HG02623 (cell line): ENCODE data around the gene GPR4.
"Not testable (repeated sequence)": the region's sequence is repeated elsewhere in the genome, so short reads cannot be mapped to it uniquely, and the experiment has no call there.

ENCODE experiments used
- ATAC-seq: cut with Tn5 transposase; IDR thresholded peaks from one replicate; pipeline ENCODE4 v1.9.1; 2021; ENCODE audit warnings: moderate library complexity; ENCODE audit not compliant: unreplicated experiment

Gene GPR4

GRCh38 chr19:45623984-45624383, 22.0 kb upstream of the GPR4 start:
- no peak for ATAC-seq

DNA sequence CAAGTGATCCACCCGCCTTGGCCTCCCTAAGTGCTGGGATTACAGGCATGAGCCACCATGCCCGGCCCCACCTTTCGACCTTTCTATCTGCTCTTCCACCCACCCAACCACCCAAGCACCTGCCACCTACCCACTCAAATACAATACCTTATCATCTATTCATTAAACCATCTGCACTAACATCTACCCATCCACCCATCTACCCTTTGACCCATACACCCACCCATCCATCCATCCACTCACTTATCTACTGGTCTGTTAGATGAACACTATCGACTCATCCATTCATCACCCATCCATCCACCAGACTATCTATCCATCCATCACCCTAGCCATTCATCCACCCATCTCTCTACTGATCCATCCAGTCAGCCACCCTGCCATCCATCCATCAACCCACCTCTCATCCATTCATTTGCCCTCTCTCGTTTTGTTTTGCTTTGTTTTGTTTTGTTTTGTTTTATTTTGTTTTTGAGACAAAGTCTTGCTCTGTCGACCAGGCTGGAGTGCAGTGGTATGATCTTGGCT, 20.0 kb upstream of the GPR4 start:
- ATAC-seq: no peak

DNA sequence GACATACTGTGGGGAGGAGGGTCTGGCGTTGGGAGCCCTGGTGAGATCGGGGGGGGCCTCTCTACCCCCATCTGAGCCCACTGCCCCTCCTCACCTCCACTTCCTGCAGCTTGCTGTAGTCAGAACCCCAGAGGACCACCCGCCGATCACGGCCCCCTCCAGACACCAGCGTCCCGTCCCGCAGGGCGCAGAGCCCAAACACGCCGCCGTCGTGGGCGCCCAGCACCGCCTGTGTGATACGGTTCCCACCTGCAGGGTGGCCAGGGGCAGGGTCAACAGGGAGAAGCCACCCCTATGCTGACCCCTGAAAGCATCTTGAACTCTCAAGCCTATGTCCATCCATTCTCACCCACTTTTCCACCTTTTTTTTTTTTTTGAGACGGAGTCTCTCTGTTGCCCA, 19.4 kb upstream of the GPR4 start:
- ATAC-seq: no peak

- ATAC-seq: no peak
These were observed 14.6 kb upstream of the GPR4 start for GRCh38 chr19:45616704-45617017.

DNA sequence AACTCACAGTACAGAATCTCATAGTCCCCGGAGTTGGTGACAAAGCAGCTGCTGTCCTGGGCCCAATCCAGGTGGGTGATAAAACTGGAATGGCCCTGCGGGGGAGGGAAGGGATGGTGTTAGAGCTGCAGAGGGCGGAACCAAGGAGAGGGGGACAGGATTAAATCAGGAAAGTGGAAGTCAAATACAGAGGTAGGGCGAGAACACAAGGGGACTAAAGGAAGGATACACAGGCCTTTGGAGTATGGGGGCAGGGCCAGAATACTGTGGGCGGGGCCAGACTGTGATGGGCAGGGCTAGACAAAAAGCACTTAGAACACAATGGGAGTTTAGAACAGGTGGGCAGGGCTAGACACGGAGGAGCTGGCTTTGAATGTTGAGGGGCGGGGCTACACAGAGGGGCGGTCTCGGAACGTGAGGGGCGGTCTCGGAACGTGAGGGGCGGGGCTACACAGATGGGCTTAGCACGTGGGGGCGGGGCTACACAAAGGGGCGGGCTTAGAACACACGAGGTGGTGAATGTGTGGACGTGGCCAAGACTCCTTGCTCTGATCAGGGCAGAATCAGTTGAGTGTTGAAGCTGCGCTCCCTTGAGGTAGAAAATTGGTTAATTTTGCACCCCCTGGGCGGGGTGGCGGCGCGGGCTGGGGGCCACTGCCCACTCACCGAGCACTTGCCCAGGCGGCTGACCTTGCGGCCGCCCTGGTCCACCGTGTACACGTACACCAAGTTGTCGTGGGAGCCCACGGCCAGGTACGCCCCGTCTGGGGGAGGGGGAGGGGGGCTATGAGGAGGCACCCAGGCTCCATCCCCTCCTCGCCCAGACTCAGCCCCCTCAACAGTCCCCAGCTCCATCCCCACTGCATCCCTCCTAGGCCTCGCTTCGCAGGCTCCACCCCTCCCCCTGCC, 14.0 kb upstream of the GPR4 start:
- no peak for ATAC-seq

- not testable (repeated sequence) for ATAC-seq
These were observed 13.0 kb upstream of the GPR4 start for GRCh38 chr19:45615056-45615455.

GRCh38 chr19:45613926-45614725, 12.1 kb upstream of the GPR4 start:
- ATAC-seq: no peak

GRCh38 chr19:45608948-45609347, 6.9 kb upstream of the GPR4 start:
- no peak for ATAC-seq

GRCh38 chr19:45607071-45608029, 5.3 kb upstream of the GPR4 start:
- ATAC-seq: no peak

DNA sequence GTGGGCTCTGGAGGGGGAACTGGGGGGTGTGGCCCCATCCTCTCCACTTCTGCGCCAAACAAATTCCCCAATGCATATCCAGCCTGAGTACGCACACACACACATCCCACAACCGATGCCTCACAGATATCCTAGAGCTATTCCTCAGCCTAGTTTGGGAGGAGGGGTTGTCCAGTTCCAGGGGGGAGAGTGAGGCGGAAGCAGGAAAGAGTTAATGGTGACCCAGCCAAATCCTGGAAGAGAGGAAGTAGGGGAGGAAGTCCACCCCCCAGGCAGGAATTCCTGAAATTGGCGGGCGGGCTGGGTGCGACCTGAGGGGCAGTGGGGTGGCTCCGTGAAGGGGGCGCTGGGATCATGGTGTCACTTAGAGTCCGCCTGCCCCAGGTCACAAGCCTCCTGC, 897 bp downstream of the GPR4 start:
- ATAC-seq: no peak

DNA sequence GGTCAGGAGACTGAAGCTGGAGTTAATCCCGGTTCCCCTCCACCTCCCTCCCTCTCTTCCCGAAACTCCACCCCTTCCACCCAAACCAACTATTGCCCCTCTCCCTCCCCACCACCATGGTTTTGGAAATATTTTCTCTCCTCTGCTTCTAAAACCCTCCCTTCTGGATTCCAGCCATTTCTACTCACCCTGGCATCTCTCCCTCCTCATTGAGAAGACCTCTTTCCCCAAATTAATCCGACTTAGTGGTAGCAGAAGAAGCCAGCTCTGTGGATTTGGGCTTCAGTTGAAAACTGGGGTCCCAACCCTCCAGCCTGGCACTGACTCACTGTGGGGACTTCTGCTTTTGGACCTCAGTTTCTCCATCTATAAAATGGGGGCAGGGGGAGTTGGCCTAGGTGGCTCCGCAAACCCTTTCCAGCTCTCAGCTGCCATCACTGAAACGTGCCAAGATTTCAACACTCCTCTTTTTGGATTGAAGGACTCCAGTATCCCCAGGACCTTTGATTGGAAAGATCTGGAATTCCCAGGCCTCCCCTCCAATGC, 1.6 kb downstream of the GPR4 start:
- ATAC-seq: no peak

DNA sequence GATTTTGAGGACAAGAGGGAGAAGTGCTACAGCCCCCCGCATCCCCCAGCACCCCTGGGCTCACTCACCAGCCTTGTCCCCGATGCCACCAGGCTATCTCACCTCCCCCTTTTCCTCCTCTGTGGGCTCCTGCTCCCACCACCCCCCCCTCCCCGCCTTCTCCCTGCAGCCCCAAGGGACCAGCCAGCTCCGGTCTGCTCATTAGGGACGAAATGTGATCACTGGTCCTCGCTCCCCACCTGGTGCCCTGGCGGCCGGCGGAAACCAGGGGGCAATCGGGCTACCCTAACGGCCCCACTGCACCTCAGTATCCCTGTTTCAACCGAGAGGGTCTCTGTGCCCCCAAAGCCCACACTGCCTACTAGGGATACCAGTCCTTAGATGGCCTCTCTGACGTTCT, 2.7 kb downstream of the GPR4 start:
- ATAC-seq: no peak

DNA sequence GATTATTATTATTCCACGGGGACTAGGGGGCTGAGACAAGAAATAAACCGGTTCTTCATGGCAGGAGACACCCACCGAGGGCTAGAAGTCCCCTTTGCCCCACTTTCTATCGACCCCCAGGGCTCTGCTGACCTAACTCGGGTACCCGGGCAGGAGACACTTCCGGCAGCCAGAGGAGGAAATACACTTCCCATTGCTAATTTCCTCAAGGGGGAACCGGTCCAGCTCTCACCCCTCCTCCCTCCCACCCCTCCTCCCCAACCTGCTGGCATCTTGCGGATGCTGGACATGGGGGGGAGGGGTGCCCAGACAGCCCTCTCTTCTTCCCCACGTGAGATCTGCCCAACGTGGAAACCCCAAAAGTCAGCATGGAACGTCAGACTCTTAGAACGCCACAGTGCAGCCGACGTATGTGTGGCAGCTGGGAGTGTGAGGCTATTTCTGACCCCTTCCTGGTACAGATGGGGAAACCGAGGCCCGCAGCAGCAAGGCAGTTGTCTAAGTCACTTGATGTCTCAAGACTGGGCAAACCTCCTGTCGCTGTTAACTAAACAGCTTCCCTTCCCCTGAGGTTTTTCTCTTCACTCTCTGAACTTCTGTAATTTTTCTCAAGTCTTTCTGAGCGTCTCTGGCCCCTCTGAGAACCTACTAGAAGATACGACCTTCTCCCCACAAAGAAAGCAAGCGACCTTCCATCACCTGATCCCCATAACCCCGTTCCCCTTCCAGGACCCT, 3.6 kb downstream of the GPR4 start:
- no peak for ATAC-seq

DNA sequence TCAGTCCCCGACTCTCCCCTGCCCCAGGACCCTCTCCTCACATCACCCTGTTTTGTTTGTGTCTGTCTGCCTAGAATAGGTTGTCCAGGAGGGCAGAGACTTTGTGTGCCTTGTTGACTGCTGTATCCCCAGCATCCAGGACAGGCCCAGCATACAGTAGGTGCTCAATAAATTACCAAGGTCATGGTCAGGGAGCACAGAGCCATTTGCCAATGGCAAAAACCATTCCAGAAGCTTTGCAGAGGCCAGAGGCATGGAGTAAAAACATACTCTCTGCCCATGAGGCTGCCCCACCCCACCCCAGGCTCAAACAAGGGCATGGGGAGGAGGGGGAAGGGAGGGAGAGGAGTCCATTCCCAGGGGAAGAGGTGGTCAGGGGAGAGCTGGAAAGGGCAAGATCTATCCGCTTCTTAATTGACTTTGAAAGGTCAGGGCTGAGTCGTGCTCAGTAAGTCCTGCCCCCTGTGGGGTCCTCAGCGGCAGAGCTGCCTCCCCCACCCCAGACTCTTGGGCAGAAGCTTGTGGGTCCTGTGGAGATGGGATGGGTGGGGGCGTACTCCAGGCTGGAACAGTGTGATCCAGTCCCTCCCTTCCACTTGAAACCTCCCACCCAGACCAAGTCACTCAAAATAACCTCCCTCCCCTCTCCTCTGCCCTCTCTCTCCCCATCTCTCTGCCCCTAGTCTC, 4.4 kb downstream of the GPR4 start:
- no peak for ATAC-seq

DNA sequence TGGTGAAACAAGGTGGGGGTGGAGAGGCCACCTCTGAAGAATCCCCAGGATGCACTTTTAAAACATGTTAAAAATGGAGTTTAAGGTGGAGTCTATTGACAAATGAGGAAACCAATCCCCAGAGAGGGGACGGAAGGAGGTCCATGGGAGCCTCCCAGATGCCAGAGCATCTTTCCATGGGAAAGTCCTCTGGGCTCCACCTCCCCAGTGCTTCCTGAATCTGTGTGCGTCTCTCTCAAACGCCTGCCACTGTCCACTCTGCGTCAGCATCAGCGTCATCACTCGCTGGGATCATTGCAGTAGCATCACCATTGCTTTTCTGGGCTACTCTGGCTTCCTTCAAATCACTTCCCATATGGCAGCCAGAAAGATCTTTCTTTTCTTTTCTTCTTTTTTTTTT, 6.2 kb downstream of the GPR4 start:
- ATAC-seq: no peak

GRCh38 chr19:45593520-45593919, 8.5 kb downstream of the GPR4 start:
- ATAC-seq: no peak

GRCh38 chr19:45592366-45592765, 9.6 kb downstream of the GPR4 start:
- ATAC-seq: no peak

DNA sequence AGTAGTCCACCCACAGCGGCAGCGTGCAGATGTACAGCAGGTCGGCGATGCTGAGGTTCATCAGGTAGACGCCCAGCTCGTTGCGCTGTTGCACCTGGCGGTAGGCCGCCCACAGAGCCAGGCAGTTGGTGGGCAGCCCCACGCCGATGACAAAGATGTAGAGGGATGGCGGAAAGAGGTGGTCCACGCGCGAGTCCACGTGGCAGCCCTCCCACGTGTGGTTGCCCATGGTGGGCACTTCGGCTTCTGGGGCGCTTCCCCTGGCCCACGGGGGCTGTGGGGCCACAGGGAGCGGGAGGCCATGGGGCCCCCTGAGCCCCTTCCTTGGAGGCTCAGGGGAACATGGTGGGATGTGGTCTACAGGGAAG, 10.4 kb downstream of the GPR4 start:
- no peak for ATAC-seq

DNA sequence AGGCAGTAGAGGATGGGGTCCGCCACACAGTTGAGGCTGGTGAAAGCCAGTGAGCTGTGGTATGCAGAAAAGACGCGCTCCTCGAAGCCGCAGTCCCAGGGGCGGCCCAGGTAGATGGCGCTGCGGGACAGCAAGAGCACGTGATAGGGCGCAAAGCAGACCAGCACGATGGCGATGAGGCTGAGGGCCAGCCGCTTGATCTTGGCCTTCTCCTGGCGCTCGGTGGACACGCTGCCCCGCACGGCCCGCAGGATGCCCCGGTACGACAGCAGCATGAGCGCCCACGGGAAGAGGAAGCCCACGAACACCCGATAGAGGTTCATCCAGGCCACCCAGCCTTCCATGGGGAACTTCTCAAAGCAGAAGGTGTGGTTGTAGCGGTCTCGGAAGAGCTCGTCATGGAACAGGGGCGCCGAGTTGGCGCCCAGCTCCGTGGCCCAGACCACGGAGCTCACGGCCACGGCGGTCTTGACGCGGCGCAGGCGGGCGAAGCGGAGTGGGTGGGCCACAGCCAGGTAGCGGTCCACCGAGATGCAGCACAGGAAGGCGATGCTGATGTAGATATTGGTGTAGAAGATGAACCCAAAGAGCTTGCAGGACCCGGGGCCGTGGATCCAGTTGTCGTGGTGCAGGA, 10.9 kb downstream of the GPR4 start:
- ATAC-seq: no peak
